Fibroblast of lung (primary cell): ENCODE results near the gene TIGIT.
"Not testable (repeated sequence)": the region's sequence is repeated elsewhere in the genome, so short reads cannot be mapped to it uniquely, and the experiment has no call there.

Source experiments
- EZH2 ChIP-seq: IDR thresholded peaks from 2 replicates; pipeline ENCODE4 v1.5.1; 2012; ENCODE audit warnings: low read length, control low read depth, mild to moderate bottlenecking; ENCODE audit errors: missing control alignments
- TF ChIP-seq, protein P1 (sequence below), 2 donors: IDR thresholded peaks in 1 of 2; conservative IDR thresholded peaks in 1 of 2; 1 replicate in 1 of 2; 2 replicates in 1 of 2; pipeline ENCODE4 v1.5.1; 2011 to 2012; ENCODE audit warnings: low read length in 2 of 2, control low read depth in 1 of 2, inconsistent platforms in 1 of 2, low read depth in 1 of 2, mild to moderate bottlenecking in 1 of 2

GRCh38 chr3:114276856-114277255, 17.0 kb upstream of the TIGIT start:
- TF ChIP-seq, protein P1, sequence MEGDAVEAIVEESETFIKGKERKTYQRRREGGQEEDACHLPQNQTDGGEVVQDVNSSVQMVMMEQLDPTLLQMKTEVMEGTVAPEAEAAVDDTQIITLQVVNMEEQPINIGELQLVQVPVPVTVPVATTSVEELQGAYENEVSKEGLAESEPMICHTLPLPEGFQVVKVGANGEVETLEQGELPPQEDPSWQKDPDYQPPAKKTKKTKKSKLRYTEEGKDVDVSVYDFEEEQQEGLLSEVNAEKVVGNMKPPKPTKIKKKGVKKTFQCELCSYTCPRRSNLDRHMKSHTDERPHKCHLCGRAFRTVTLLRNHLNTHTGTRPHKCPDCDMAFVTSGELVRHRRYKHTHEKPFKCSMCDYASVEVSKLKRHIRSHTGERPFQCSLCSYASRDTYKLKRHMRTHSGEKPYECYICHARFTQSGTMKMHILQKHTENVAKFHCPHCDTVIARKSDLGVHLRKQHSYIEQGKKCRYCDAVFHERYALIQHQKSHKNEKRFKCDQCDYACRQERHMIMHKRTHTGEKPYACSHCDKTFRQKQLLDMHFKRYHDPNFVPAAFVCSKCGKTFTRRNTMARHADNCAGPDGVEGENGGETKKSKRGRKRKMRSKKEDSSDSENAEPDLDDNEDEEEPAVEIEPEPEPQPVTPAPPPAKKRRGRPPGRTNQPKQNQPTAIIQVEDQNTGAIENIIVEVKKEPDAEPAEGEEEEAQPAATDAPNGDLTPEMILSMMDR (conservative IDR thresholded peaks at IDR 0.05 in 1 of 2, IDR thresholded peaks at IDR 0.05 in 1 of 2; ENCODE audit: low read depth in 1 of 2, low read length in 2 of 2), result not testable (repeated sequence)
- not testable (repeated sequence) for TF ChIP-seq EZH2
